ENCODE results near the gene CECR2.

The CECR2 gene

DNA sequence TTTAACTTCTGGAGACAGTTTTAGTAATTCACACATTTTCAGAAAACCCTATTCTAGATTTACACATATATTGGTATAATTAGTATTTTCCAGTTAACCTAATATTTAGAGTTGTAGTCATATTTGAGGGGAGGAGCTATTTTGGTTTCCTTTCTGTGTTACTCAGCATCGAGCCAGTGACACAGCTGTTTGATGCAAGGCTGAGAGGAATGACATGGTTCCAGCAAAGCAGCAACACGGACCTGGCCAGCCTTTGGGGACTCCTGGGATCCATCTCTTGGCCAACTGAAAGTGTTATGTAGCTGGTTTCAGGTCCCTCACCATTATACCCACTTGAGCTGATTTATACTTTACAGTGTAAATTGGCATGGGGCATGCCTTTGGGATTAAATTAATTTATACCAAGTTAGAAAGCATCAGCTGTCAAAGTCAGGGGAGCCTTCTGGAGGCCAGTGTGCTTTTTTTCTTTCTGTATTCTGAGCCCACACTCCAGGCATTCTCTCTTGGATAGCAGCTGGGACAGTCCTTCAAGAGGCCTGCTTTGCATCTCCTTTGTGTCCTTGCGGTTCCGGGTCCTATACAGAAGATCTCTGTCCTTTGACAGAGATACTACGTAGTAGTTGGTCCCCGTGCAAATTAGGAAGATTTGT lies 102.8 kb downstream of the CECR2 start:
- no peak for DNase-seq

GRCh38 chr22:17472932-17473331 lies 103.7 kb downstream of the CECR2 start:
- DNase-seq, result no peak

- DNase-seq, result no peak
Measured at GRCh38 chr22:17475318-17476230, 106.3 kb downstream of the CECR2 start.

GRCh38 chr22:17476838-17477237 lies 107.6 kb downstream of the CECR2 start:
- no peak for DNase-seq

DNA sequence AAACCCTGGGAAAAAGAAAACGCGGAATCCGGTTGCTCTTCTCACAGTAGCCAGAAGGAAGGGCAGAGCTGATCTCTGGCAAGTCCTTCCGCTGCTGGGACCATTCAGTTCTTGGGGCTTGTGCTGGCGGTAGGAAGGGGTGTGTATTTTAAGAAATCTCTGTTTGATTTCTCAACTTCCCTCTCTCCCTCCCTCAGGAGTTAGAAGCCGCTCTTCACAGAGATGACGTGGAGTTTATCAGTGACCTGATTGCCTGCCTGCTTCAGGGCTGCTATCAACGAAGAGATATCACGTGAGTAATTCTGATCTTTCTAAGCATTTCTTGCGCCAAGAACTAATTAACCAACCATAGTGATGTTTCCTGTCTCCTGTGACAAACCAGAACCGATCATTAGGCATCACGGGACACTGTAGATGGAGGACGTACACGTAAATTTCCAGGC lies 108.2 kb downstream of the CECR2 start:
- DNase-seq, result no peak

GRCh38 chr22:17479135-17479534 lies 109.9 kb downstream of the CECR2 start:
- DNase-seq, result no peak

- no peak for DNase-seq
Measured at GRCh38 chr22:17481424-17481823, 112.2 kb downstream of the CECR2 start.

GRCh38 chr22:17483688-17484372 lies 114.6 kb downstream of the CECR2 start:
- no peak for DNase-seq

GRCh38 chr22:17484608-17485007 lies 115.3 kb downstream of the CECR2 start:
- no peak for DNase-seq

DNA sequence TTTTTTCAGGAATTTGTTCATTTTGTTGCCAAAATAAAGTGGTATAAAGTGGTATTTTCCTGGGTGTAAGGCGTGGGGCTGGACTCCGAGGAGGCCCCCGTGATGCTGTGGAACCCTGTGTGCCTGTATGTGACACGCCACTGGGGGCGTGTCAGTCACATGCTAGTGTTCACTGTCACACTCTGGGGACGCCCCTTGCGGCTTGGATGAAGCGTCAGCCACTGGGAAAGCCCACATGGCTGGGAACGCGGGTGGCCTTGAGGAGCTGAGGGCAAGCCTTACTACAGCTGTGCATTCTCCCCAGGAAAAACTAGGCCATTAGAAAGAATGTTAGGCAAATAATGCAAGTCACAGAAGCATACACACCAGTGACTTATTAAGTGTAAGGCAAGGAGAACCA lies 117.1 kb downstream of the CECR2 start:
- no peak for DNase-seq

GRCh38 chr22:17486719-17487118 lies 117.5 kb downstream of the CECR2 start:
- no peak for DNase-seq

DNA sequence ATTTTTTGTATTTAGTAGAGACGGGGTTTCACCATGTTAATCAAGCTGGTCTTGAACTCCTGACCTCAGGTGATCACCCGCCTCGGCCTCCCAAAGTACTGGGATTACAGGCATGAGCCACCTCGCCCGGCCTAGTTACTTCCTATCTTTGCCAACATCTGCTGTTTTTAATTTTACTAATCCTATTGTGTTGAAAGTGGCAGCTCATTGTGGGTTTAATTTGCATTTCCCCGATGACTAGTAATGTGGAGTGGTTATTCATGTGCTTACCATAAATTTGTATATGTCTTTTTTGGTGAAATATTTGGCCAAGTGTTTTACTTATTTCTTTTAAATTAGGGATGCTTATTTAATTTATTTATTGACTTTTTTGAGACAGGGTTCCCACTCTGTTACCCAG lies 119.8 kb downstream of the CECR2 start:
- DNase-seq, result no peak

GRCh38 chr22:17491090-17491640 lies 121.9 kb downstream of the CECR2 start:
- no peak for DNase-seq

GRCh38 chr22:17492247-17492646 lies 123.0 kb downstream of the CECR2 start:
- no peak for DNase-seq

GRCh38 chr22:17493419-17493981 lies 124.2 kb downstream of the CECR2 start:
- no peak for DNase-seq

DNA sequence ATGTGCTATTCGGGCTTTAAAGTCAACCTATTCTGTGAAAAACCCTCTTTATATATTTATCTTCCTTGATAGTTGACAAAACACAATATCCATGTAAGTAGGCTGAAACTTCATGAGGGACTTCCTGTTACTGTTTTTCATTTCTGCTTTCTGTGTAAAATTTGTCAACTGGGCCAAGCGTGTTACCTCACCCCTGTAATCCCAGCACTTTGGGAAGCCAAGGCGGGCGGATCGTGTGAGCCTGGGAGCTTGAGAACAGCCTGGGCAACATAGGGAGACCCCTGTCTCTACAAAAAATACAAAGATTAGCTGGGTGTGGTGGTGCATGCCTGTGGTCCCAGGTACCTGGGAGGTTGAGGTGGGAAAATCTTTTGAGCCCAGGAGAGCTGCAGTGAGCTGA lies 127.6 kb downstream of the CECR2 start:
- DNase-seq, result no peak

GRCh38 chr22:17501679-17502285 lies 132.5 kb downstream of the CECR2 start:
- DNase-seq, result peak; percentile 52

GRCh38 chr22:17508110-17508509 lies 138.8 kb downstream of the CECR2 start:
- no peak for DNase-seq

DNA sequence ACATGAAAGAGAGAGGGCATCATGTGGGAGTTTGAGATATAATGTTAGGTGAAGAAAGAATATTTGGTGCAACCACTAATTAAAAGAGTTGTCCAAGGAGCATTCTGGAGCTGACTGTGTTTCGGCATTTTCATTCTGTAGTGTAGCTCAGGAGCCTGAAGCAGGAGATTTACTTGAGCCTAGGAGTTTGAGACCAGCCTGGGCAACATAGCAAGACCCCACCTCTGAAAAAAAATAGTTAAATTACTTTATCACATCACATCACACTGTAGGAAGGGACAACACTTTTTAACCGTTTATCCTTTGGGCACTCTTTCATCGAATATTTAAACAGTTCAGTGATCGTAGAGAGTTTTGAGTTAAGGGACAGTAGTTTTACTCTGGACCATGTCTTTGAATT lies 143.7 kb downstream of the CECR2 start:
- no peak for DNase-seq

DNA sequence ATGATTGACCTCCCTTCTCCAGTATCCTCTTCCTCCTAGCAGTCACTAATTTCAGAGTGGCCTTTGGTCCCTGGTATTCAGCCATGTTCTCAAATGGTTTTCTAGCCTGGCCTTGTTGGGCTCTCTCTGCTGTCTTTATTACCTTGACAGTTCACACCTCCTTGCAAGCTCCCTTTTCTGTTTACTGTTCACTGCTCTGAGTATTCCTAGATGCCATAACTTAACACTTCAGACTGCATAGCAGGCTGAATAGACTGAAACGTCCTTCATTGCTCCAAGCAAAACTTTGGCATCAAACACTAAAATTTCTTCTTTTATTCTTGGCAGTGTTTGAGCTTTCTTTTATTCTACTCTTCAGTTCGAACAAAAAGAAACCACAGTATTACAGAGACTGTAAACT lies 144.4 kb downstream of the CECR2 start:
- DNase-seq, result no peak

DNA sequence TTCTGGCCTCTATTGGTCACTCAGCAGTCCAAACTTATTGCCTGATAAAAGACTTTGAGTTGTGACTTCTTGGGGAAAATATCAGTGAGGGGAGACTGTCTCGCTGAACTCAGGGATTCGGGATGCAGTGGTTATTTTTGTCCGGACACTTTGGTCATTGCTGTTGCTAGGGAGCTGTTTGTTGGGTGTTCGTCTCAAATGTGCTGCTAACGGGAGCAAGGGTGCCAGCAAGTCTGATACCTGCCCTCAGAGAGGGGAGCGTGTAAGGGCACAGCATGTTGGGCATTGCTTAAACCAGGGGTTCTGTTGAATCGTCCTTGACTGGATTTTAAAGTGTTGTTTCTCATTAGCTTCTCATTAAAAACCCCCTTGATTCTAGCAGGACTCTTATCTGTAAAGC lies 144.8 kb downstream of the CECR2 start:
- no peak for DNase-seq

GRCh38 chr22:17518406-17518805 lies 149.1 kb downstream of the CECR2 start:
- DNase-seq, result no peak
